Loucy (cell line): ENCODE measurements around the gene LPIN2.

ENCODE experiments used
- H2AFZ ChIP-seq: fragments of 200-600 bp; sonication (generic); 2 replicates; pipeline ENCODE4 v1.6.0; 2016; ENCODE audit warnings: antibody characterized with exemption, mild to moderate bottlenecking, low read length, moderate library complexity
- H3F3A ChIP-seq: fragments of 200-600 bp; 2 replicates; pipeline ENCODE4 v1.6.0; 2016; ENCODE audit warnings: antibody characterized with exemption, low read depth, mild to moderate bottlenecking
- H3K27me3 ChIP-seq: fragments of 200-600 bp; sonication (generic); 2 replicates; pipeline ENCODE4 v1.6.1; 2014; ENCODE audit warnings: low read length, mild to moderate bottlenecking; ENCODE audit not compliant: insufficient read depth, poor library complexity, severe bottlenecking
- H3K36me3 ChIP-seq: fragments of 200-600 bp; sonication (generic); 2 replicates; pipeline ENCODE4 v1.6.1; 2016; ENCODE audit warnings: low read length; ENCODE audit not compliant: insufficient read depth
- H3K4me1 ChIP-seq: fragments of 200-600 bp; sonication (generic); 2 replicates; pipeline ENCODE4 v1.5.1; 2014; ENCODE audit warnings: low read length, mild to moderate bottlenecking; ENCODE audit not compliant: insufficient read depth, poor library complexity, severe bottlenecking
- H3K4me2 ChIP-seq: fragments of 200-600 bp; sonication (generic); 2 replicates; pipeline ENCODE4 v1.6.0; 2014; ENCODE audit warnings: antibody characterized with exemption, low read length, low read depth, mild to moderate bottlenecking; ENCODE audit not compliant: poor library complexity, severe bottlenecking
- H3K4me3 ChIP-seq: fragments of 200-600 bp; sonication (generic); 2 replicates; pipeline ENCODE4 v1.5.1; 2014; ENCODE audit warnings: low read length, mild to moderate bottlenecking, mixed read lengths; ENCODE audit not compliant: poor library complexity, severe bottlenecking
- H3K79me2 ChIP-seq: fragments of 200-600 bp; sonication (generic); 2 replicates; pipeline ENCODE4 v1.6.1; 2014; ENCODE audit warnings: low read length; ENCODE audit not compliant: insufficient read depth
- H3K9ac ChIP-seq: fragments of 200-600 bp; sonication (generic); 2 replicates; pipeline ENCODE4 v1.6.0; 2014; ENCODE audit warnings: mild to moderate bottlenecking, low read depth, low read length, moderate library complexity; ENCODE audit not compliant: poor library complexity, severe bottlenecking
- H3K9me2 ChIP-seq: fragments of 200-600 bp; sonication (generic); replicated peaks from 2 replicates; pipeline ENCODE4 v1.6.1; 2016; ENCODE audit warnings: low read depth, low read length, mixed read lengths
- H3K9me3 ChIP-seq: fragments of 200-600 bp; sonication (generic); 2 replicates; pipeline ENCODE4 v1.6.1; 2014; ENCODE audit warnings: mild to moderate bottlenecking, antibody characterized with exemption, low read length, low read depth; ENCODE audit not compliant: insufficient read depth
- H4K20me1 ChIP-seq: fragments of 200-600 bp; sonication (generic); 2 replicates; pipeline ENCODE4 v1.6.0; 2014; ENCODE audit warnings: antibody characterized with exemption, low read length, mild to moderate bottlenecking; ENCODE audit not compliant: insufficient read depth, poor library complexity, severe bottlenecking
- CTCF ChIP-seq: fragments of 200-600 bp; sonication (generic); conservative IDR thresholded peaks from 2 replicates; pipeline ENCODE4 v1.5.1; 2014; ENCODE audit warnings: mild to moderate bottlenecking, antibody characterized with exemption, low read length
- EZH2phosphoT487 ChIP-seq: fragments of 200-600 bp; IDR thresholded peaks from 2 replicates; pipeline ENCODE4 v1.6.1; 2018; ENCODE audit warnings: antibody characterized with exemption, mild to moderate bottlenecking, moderate library complexity, borderline replicate concordance

LPIN2 gene

GRCh38 chr18:2979129-2979528, 33.8 kb downstream of the LPIN2 start:
- H3K9ac ChIP-seq, result no peak overlapping the region
- H2AFZ ChIP-seq, result no peak overlapping the region
- peaks cover 78% of the 10 kb centered on the region for H3K4me1 ChIP-seq
- no peaks in the 10 kb centered on the region for H3K36me3 ChIP-seq
- no peaks in the 10 kb centered on the region for H3F3A ChIP-seq
- H3K4me3 ChIP-seq, result no peak overlapping the region
- H3K9me3 ChIP-seq, result no peaks in the 10 kb centered on the region
- no peaks in the 10 kb centered on the region for H3K27me3 ChIP-seq
- H3K79me2 ChIP-seq, result peaks cover 99% of the 10 kb centered on the region
- TF ChIP-seq CTCF, result no peak
- no peak for TF ChIP-seq EZH2phosphoT487
- peaks cover 6% of the 10 kb centered on the region for H4K20me1 ChIP-seq
- peak overlapping the region; percentile 70 for H3K4me2 ChIP-seq
- H3K9me2 ChIP-seq, result no peaks in the 10 kb centered on the region

- peaks cover 99% of the 10 kb centered on the region for H3K79me2 ChIP-seq
- peaks cover 5% of the 10 kb centered on the region for H4K20me1 ChIP-seq
- no peaks in the 10 kb centered on the region for H3K9me3 ChIP-seq
- H3K4me1 ChIP-seq, result peaks cover 73% of the 10 kb centered on the region
- no peaks in the 10 kb centered on the region for H3K36me3 ChIP-seq
- H3F3A ChIP-seq, result no peaks in the 10 kb centered on the region
- no peak for TF ChIP-seq CTCF
- H2AFZ ChIP-seq, result no peak overlapping the region
- H3K27me3 ChIP-seq, result no peaks in the 10 kb centered on the region
- H3K9me2 ChIP-seq, result no peaks in the 10 kb centered on the region
- H3K9ac ChIP-seq, result no peak overlapping the region
- H3K4me2 ChIP-seq, result peak overlapping the region; percentile 70
- H3K4me3 ChIP-seq, result peak overlapping the region; percentile 9
These were observed 34.3 kb downstream of the LPIN2 start for GRCh38 chr18:2978661-2979106.

GRCh38 chr18:2978208-2978607, 34.7 kb downstream of the LPIN2 start:
- Histone ChIP-seq H3K9ac (no peak overlapping the region), H3K4me1 (peaks cover 72% of the 10 kb centered on the region), H3K9me2 (no peaks in the 10 kb centered on the region), H3K4me3 (peak overlapping the region; percentile 9), H3K36me3 (no peaks in the 10 kb centered on the region), H3F3A (no peaks in the 10 kb centered on the region), H4K20me1 (peaks cover 5% of the 10 kb centered on the region), H3K9me3 (no peaks in the 10 kb centered on the region), H2AFZ (no peak overlapping the region), H3K4me2 (peak overlapping the region; percentile 70), H3K79me2 (peaks cover 100% of the 10 kb centered on the region), H3K27me3 (no peaks in the 10 kb centered on the region)
- TF ChIP-seq CTCF (no peak), EZH2phosphoT487 (no peak)
